Amygdala (tissue), 56 donors: ENCODE results near the gene TSPAN7.
A peak's percentile ranks its signal among the peaks of the same experiment; 100 is the strongest.

Source experiments
- DNase-seq, 56 donors: peaks; one replicate each; lab custom pipeline; 2025; lab: John Stamatoyannopoulos, UW

The TSPAN7 gene

DNA sequence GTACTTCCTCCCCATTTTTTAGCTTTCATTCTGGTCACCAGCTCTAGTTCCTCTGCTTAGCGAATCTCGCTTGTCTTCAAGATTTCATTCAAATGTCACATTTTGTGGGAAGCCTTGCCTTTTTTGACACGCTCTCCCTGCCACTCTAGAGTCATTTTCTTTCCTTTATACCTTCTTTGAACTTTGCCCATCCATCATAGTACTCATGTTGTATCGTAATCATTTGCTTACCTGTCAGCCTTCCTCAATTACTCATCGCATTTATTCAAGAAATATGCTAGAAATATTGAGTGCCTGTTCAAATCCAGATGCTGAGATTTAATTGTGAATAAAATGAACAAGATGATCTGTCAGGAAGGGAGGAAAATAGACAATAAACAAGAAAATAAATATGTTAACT lies 21.8 kb downstream of the TSPAN7 start:
- no peak for DNase-seq

DNA sequence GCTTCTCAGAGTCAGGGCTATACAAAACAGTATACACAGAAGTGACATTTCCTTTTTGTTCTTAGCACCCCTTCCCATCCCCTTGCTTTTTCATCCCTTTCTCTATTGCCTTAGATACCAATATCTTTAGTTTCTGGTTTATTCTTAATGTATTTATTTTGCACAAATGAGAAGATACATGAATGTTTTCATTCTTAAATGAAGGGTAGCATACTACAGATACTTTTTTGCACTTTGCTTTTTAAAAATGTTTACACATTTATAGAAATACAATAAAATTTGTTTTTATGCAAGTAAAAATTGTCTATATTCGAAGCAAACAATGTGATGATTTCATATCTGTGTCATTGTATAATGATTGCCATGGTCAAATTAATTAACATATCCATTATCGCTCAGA lies 33.1 kb downstream of the TSPAN7 start:
- DNase-seq: no peak

DNA sequence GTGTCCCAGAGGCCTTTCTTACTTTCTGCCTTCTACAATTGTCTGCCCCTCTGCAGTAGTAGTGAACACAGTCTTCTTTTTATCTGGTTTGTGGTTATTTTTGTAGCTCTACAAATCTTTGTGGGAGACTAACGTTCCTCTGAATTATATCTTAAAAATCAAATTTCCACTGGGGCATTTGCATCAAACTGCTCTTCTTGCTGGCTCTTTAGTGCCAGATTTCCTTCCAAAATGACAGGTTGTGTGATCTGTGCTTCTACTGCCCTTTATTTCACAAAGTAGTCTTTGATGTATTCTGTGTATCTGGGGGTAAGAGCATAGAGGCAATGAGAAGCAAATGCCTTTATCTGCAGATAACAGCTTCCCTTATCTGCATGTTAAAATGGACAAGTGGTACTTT lies 34.5 kb downstream of the TSPAN7 start:
- DNase-seq: no peak

DNA sequence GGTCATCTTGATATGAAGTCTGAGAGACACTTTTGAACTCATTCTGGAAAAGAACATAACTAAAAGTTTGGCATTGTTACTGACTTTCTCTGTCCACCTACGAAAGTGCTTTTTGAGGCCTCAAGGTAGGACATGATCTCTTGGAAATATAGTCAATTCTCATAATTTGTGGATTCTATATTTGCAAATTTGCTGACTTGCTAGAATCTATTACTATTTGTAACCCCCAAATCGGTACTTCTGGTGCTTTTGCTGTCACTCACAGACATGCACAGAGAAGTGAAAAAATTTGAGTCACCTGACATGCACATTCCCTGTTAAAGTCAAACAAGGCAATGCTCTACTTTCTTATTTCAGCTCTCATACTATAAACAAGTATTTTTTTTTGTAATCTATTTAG lies 35.6 kb downstream of the TSPAN7 start:
- DNase-seq: no peak

DNA sequence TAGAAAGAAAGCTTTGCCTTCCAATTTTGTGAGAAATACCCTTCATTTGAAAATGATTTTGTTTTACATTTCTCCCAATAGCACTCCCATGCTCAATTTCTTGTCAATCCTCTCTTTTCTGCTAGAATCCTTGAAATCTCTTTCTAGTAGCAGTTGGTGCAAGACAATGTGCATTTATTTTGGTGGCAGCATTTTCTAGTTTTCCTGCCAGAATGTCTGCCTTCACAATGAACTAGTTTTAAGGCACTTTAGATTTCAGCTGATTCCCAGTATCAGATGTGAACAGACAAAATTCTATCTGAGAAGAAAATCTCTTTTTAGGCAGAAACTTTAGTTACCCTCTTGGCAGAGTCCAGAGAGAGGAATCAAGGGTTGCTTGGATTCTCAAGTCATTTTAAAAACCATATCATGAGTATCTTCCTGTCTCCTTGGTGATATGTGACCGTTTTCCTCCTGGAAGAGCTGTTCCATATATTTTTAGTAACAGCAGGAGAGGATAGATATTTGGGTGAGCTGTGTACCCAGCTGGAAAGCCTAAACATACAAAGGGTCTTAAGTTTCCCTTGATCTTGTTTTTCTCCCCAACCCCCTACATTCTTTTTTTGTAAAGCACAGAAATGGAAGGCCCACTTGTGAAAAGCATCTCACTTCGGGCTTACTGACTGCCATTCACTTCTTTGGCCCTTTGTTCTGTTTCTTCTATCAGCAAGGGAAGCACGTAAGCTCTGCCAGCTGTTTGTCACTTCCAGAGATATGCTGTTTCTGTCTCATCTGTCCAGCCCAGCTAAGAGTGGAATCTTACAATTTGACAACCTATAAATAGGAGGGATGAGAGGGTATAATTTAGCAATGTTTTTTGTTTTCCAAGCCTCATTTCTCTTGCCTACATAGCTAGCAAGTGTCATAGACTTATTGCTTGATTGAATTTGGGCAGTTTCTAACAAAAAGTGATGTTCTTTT lies 38.7 kb downstream of the TSPAN7 start:
- DNase-seq: peak in 1 of 56 donors; percentile 0

DNA sequence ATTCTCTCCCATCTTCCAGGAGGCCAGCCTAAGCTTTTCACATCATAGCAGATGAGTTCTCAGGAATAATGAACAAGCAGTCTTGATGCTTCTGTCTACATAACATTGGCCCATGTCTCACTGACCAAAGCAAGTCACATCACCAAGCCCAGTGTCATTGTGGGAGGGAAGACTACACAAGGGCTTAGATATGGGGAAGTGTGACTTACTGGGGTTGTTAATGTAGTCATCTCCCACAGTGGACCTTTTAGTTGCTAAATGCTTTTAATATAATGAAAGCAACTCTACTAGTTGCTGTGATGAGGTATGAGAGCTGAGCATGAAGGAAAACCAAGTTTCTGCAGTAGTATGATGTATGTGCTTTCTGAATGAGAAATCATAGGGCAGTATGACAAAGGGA lies 40.5 kb downstream of the TSPAN7 start:
- DNase-seq: no peak

DNA sequence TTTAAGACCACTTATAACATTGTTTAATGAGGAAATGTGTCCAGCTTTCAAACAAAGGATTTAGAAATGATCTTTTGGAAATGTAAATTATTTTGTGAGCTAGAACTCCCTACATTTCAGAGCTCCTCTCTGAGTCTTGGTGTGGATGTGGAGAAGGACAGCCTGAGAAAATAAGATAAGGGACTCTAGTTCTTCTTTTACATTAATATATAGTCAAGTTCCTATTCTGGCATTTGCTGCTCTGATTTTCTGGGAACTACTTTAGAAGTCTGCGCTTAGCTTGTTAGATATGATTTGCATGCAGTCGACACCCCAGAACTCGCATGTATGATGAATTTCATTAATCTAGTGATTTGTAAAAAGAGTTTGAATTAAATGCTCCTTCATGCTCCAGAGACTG lies 45.5 kb downstream of the TSPAN7 start:
- no peak for DNase-seq

DNA sequence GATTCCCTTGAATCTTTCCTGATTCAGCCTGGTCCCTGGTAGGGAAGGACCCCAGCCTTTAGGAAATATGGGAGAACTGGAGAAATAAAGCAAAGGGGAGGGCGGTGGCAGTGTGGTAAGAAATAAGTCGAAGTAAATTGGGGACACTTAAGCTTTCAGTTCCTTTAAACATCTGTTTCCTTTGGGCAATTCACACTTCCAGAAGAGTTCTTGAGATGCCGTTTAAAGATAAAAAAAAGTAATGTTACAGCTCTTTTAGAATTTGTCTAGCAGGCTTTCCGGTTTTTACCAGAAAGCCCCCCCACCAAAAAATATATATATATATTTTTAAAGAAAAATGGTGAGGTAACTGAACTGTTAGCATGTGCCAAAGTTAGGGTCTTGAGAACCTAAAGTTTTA lies 46.6 kb downstream of the TSPAN7 start:
- no peak for DNase-seq

DNA sequence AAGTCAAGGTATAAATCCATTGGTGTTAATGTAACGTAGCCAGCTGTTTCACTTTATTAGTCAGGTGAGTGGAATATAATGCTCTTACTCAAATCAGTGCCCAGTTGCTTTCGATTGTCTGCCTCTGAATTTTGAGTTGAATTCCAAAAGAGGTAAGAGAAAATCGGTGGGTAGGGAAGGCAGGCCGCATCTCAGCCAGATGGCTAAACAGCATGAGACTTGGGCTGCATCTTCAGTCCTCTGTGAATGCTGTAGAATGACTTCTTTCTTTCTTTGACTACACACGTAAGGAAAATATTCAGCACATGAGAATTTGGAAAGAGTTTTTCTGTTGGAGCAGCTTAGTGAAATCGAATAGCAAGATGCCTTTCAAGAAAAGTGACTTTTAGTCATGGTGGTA lies 49.5 kb downstream of the TSPAN7 start:
- no peak for DNase-seq

DNA sequence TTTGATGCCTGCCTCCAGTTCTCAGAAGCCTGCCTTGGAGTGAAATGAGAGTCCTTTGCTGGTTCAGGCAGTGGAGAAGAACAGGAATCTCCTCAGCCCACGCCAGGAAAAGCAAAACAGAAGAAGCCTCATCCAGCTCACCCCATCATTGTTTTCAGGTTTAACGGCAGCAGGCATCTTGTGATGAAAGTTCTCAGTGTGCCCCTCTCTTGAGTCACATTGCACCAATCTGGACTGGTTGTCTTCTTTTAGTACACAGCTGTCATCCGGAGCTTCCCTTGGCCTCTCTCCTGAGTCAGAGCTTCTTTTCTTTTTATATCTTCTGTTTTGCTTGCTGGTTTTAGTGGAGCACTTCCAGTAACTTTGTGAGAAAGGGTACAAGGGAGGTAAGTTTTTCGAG lies 50.9 kb downstream of the TSPAN7 start:
- DNase-seq: peak in 13 of 56 donors; percentile 0 to 22 (median 4)

DNA sequence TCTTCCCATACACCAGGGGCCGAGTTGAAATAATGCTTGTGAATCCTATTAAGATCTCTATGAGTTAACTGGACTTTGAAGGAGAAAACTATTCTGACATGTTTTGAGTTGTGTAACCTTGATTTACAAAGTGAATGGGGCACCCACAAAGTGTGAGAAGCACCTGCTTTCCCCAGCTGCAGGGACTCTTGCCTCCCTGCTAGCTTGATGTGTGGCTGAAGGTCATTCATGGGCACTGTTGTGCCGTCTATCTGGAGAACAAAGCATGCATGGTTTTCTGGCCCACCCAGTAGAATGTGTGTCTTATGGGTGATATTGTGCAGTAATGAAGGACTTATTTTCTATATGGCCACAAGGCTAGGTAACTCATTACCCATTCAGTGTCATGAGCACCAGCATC lies 53.1 kb downstream of the TSPAN7 start:
- DNase-seq: no peak

DNA sequence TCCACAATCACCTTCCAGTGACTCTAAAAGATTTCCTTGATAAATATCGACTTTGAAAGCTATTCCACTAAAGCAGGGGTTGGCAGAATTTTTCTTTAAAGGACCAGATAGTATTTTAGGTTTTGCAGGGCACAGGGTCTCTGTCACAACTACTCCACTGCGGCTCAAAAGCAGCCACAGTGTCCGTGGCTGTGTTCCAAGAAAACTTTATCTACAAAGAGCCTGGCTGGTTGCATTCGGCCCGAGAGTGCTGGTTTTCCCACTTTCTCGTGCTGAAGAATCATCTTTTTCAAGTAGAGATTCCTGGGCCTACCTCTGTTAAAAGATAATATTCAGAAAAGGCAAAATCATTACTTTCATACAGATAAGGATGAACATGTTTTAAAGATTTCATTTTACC lies 55.6 kb downstream of the TSPAN7 start:
- no peak for DNase-seq

DNA sequence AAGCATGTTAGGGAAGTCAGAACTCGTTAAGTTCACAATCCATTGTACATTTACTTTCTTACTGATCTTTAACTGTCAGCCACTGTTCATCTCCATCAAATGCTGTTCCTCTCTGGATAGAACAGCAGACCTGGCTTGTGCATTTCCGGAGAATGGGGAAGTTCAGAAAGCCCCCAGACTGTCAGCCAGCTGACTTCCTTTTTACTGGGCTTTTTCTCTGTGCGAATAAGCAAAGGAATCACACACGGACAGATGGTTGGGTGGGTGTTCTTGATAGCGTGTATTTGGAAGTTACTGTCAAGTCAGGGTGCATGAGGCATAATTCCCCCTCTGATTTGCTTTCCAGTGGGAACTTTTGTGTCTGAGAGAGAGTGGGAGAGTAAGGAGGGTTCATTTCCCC lies 56.8 kb downstream of the TSPAN7 start:
- peak in 9 of 56 donors; percentile 0 to 27 (median 1) for DNase-seq

DNA sequence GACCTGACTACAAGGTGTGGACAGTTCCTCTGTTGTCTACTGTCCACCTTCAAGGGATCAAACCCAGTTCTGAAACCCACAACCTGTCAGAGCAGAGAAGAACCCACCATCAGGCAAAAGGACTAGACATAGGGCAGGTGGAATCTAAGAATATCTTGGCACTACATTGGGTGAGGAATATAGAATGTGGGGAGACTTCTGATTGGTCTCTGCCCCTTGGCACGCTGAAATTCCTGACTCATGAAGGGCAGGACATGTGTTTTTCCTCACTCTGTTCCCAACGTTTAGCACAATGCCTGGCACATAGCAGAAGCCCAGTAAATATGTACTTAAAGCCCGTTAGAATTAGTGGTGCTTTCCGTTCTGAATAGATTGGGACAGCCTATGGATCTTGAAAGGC lies 59.3 kb downstream of the TSPAN7 start:
- DNase-seq: no peak

DNA sequence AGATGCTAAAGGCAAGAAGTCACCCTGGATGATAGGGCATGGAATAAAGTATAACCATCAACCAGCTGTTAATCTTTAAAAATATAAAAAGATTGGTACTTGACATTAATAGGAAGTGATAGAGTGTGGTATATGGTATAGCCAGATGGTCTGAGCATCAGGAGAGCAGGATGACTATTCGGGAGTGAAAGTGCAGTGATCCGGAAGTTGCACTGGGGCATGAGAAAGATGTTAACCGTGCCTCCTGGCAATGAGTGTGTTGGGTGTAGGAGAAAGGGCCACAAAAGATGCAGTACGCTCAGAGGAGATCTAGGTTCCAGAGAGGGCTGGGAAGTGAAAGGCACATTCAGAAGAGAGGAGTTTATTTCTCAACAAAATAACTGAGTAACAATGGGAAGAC lies 65.0 kb downstream of the TSPAN7 start:
- DNase-seq: no peak

DNA sequence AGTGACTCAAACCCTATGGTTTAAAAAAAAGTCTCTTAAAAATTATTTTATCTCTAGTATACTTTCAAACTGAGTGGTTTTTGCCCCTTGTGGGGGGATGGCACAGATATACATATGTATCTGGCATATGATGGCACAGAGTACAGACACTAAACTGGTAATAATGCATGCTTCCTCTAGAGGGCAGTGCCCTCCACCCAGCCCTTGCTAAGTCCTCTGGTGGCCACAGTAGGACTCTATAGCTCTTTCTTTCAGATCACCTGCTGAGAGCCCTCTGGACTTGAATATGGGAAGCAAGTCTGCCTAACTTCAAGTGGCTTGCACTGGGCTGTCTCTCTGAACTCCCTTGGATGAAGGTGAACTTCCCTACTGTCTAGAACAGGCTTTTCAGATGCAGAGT lies 66.3 kb downstream of the TSPAN7 start:
- DNase-seq: no peak

DNA sequence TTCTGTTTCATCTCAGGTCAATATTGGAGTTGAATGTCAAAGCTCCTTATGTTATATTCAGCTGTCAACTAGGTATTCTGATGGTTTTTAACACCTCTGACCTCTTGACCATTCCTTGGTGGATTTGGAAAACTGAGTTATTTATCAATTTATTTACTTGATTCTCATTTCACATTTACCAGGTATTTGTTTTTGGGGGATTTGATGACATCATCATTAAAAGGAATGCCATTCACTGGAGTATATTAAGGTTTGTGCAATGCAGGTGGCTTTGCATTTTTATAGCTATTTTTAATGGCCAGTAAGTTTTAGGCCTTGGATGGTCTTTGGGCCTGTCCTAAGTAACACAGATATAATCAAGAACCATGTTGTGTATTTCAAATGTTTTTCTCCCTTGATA lies 67.2 kb downstream of the TSPAN7 start:
- no peak for DNase-seq

DNA sequence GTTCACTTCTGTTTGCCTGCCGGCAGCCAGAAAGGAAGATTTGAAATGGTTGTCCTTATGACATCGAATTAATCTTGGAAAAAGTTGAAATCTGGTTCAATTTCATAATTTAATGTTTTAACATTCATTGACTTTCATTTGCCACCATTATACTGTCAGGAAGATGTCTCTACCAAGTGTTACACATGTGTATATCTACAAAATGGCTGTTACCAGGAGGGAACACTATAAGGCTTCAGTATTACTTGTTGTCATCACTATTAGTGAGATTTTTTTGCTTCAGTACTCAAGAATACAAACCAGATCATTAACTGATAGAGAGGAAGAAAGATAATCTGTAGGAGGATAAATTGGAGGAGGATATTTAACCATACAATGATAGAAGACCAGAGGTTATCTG lies 71.2 kb downstream of the TSPAN7 start:
- no peak for DNase-seq

DNA sequence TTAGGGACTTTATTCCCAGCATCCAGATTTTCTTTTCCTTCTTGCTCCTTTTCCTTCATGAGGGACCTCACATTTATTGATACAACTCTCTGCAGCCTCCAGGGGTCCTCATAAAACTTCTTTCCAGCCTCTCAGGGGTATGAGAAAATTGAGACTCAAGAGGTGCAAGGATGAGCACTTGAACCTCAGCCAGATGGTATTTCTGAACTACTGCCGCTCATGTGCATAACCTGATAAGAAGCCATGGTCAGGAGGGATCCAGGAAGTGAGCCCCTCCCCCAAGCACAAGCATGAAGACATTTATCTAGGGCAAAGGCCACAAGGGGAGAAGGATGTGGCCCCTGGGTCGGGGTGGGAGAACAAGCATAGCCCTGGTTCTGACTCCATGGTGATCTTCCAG lies 73.3 kb downstream of the TSPAN7 start:
- DNase-seq: no peak

DNA sequence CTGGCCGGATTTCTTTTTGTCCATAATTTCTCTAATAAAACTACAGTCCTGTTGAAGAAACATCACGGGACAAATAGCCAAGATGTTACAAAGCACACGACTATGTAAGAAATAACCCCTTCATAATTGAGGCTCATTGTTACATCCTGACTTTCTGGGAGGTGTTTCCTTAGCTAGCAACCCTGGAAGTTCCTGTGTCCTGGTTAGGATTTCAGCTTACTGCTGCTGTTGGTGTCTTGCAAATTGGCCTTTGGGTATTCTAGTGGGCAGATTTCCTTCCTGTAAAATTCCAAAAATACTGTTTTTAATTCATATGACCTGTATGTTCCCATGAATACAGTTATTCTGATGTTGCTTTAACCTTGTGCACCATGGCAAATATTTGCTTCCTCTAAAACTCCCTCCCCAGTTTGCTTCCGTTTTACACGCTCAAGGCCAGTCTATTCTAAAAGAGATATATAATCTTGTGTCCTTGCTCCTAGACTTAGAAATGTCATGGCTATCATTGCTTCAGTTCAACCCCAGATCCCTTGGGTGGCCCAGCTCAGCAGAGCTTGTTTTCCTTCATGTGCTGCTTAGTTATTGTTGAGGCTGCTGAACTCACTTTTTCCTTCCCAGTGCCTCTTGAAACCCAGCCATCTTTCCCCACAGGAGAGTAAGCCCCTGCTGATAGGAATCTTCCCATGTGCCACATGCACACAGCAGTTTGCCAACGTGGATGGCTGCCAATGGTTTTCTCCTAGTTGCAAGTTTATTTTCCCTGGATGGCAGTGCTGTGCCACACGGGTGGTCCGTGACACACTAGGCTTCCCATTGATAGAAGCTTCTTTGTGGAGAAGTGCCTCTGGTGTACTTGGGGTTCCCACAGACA lies 75.8 kb downstream of the TSPAN7 start:
- peak in 16 of 56 donors; percentile 0 to 14 (median 2) for DNase-seq

DNA sequence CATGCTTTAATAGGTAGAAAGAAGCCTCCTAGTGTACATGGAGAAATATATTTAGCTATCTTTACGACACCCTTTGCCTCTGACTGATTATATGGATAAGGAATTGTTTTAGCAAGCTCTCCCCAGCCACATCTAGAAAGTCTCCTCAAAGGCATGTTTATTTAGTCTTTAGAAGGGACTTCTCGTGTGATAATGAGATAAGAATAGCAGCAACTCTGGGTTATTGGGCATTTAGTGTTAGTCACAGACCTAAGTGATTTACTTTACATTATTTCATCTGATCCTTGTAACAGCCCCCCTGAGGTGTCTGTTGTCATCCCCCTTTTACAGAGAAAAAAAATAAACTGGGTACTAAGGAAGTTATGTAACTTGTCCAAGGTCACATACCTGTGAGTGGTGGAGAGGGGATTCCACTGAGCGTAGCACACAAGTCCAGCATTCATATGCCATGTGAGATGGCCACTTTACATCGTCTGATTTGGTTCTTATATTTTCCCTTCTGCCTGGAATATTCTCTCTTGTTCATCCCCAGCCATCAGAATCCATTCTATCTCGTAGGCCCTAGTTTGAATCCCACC lies 77.7 kb downstream of the TSPAN7 start:
- no peak for DNase-seq
